Loucy (cell line): ENCODE measurements around the gene RERE.

Experiments
- EZH2phosphoT487 ChIP-seq: fragments of 200-600 bp; IDR thresholded peaks from 2 replicates; pipeline ENCODE4 v1.6.1; 2018; ENCODE audit warnings: antibody characterized with exemption, mild to moderate bottlenecking, moderate library complexity, borderline replicate concordance
- TF ChIP-seq, protein P1 (sequence below): fragments of 200-600 bp; sonication (generic); conservative IDR thresholded peaks from 2 replicates; pipeline ENCODE4 v1.5.1; 2014; ENCODE audit warnings: mild to moderate bottlenecking, antibody characterized with exemption, low read length

DNA sequence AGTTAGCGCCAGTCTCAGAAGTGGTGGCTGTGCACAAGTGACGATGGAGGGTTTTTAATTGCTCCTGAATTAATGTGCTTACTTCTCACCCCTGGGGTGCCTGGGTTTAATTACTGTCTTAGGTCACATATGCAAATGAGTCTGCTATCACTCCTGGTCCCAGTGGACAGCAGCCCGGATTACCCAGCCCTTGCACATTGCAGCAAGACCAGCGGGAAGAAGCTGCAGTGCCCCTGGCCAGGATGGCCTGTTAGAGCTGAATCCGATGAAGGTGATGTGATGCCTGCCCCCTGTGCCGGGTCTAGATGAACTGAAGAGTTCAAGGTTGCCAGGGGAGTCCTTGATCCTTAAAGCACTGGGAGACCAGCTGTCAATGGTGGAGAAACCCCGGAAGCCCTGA is 36.8 kb upstream of the RERE start:
- TF ChIP-seq, protein P1, sequence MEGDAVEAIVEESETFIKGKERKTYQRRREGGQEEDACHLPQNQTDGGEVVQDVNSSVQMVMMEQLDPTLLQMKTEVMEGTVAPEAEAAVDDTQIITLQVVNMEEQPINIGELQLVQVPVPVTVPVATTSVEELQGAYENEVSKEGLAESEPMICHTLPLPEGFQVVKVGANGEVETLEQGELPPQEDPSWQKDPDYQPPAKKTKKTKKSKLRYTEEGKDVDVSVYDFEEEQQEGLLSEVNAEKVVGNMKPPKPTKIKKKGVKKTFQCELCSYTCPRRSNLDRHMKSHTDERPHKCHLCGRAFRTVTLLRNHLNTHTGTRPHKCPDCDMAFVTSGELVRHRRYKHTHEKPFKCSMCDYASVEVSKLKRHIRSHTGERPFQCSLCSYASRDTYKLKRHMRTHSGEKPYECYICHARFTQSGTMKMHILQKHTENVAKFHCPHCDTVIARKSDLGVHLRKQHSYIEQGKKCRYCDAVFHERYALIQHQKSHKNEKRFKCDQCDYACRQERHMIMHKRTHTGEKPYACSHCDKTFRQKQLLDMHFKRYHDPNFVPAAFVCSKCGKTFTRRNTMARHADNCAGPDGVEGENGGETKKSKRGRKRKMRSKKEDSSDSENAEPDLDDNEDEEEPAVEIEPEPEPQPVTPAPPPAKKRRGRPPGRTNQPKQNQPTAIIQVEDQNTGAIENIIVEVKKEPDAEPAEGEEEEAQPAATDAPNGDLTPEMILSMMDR: no peak
- TF ChIP-seq EZH2phosphoT487: no peak
